ENCODE results near the gene ZNF804A.

DNA sequence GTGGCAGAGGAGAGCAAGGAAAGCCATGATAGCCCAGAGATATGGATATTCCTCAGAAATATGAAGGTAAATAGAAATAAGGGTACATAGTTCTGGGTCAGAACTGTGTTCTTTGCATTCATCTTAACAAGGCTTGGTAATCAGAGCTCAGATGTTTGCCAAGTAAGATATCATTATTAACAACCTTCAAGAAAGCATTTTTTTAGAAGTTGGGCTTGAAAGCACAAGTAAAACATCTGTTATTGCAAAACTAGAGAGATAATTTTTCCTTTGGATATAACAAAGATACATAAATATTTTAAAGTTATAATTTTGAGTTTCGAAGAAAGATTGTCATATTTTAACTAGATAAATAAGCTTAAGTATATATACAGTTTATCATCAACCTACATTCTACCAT lies 171.4 kb downstream of the ZNF804A start:
- TF ChIP-seq, protein P1, sequence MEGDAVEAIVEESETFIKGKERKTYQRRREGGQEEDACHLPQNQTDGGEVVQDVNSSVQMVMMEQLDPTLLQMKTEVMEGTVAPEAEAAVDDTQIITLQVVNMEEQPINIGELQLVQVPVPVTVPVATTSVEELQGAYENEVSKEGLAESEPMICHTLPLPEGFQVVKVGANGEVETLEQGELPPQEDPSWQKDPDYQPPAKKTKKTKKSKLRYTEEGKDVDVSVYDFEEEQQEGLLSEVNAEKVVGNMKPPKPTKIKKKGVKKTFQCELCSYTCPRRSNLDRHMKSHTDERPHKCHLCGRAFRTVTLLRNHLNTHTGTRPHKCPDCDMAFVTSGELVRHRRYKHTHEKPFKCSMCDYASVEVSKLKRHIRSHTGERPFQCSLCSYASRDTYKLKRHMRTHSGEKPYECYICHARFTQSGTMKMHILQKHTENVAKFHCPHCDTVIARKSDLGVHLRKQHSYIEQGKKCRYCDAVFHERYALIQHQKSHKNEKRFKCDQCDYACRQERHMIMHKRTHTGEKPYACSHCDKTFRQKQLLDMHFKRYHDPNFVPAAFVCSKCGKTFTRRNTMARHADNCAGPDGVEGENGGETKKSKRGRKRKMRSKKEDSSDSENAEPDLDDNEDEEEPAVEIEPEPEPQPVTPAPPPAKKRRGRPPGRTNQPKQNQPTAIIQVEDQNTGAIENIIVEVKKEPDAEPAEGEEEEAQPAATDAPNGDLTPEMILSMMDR (IDR thresholded peaks at IDR 0.05; ENCODE audit: low read depth, low read length), result no peak
- TF ChIP-seq, protein P2, sequence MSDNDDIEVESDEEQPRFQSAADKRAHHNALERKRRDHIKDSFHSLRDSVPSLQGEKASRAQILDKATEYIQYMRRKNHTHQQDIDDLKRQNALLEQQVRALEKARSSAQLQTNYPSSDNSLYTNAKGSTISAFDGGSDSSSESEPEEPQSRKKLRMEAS (IDR thresholded peaks at IDR 0.05; ENCODE audit: low read depth, low read length), result no peak
